GM12801 (cell line): ENCODE data around the gene SORBS2.

Experiments used
- CTCF ChIP-seq: IDR thresholded peaks from one replicate; pipeline ENCODE4 v1.5.1; 2011; ENCODE audit warnings: control low read depth; ENCODE audit not compliant: insufficient read length; ENCODE audit errors: extremely low read depth

The SORBS2 gene

GRCh38 chr4:185693548-185694215, 118.3 kb downstream of the SORBS2 start:
- TF ChIP-seq CTCF, result no peak

- TF ChIP-seq CTCF, result no peak
Observed at GRCh38 chr4:185689407-185689806, 122.6 kb downstream of the SORBS2 start.

GRCh38 chr4:185685804-185686203, 126.2 kb downstream of the SORBS2 start:
- TF ChIP-seq CTCF, result no peak

- TF ChIP-seq CTCF, result no peak
Observed at GRCh38 chr4:185683896-185684295, 128.1 kb downstream of the SORBS2 start.

- TF ChIP-seq CTCF, result no peak
Observed at GRCh38 chr4:185683222-185683621, 128.8 kb downstream of the SORBS2 start.

- TF ChIP-seq CTCF, result no peak
Observed at GRCh38 chr4:185682236-185682635, 129.8 kb downstream of the SORBS2 start.

GRCh38 chr4:185681604-185682003, 130.4 kb downstream of the SORBS2 start:
- no peak for TF ChIP-seq CTCF
